Spleen (tissue), 7 donors: Measurements from ENCODE around the gene OSGEP.

Experiments used
- CTCF ChIP-seq, 11 experiments: fragments of 200-600 bp in 7 of 11; fragments of 450-650 bp in 4 of 11; sonication (generic) in 4 of 11; IDR thresholded peaks in 8 of 11; conservative IDR thresholded peaks in 3 of 11; 1 replicate in 7 of 11; 2 replicates in 4 of 11; pipeline versions ENCODE4 v1.4.0 to v1.8.0; 2016 to 2021; ENCODE audit warnings: antibody characterized with exemption in 11 of 11, inconsistent platforms in 4 of 11, mild to moderate bottlenecking in 1 of 11
- POLR2A ChIP-seq, 3 donors: fragments of 450-650 bp; IDR thresholded peaks; one replicate each; pipeline ENCODE4 v1.5.1; 2017; ENCODE audit warnings: antibody characterized with exemption in 3 of 3, mild to moderate bottlenecking in 1 of 3
- donor health status: DM: no; HTN: no; CAD: no; lungs with moderate emphysema.
- donor health status: DM: no; HTN: no; CAD: no.
- donor health status: DM: no; HTN: no; CAD: no.

GRCh38 chr14:20427231-20428009 lies 27.2 kb downstream of the OSGEP start:
- no peak for TF ChIP-seq POLR2A (IDR thresholded peaks at IDR 0.05)
- no peak for TF ChIP-seq CTCF (IDR thresholded peaks at IDR 0.05 in 8 of 11, conservative IDR thresholded peaks at IDR 0.05 in 3 of 11)
